ENCODE results near the gene P3H3.
"Not testable (repeated sequence)": the region's sequence is repeated elsewhere in the genome, so short reads cannot be mapped to it uniquely, and the experiment has no call there.

Gene P3H3

GRCh38 chr12:6845395-6845794 is 17.2 kb downstream of the P3H3 start:
- no peak for DNase-seq

DNA sequence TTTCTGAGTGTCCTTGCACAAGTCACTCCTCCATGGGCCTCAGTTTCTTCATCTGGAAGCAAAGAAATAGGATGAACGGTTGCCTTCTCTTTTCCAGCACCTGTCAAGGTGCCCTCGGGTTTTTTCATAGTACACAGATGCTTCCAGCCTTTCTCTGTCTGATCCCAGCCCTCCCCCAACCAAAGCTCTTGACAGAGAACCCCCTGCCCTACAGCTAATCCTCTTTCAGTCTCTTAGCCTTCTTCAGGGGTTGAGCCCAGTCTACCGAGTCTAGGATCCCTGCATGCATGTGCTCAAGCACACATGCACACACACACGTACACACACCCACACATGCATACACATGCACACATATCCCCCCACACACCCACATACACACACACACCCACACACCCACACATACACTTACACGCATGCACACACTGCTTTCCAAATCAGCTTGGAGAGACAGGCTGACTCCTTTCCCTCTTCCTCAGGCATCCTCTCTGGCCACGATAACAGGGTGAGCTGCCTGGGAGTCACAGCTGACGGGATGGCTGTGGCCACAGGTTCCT is 18.2 kb downstream of the P3H3 start:
- DNase-seq, result no peak

DNA sequence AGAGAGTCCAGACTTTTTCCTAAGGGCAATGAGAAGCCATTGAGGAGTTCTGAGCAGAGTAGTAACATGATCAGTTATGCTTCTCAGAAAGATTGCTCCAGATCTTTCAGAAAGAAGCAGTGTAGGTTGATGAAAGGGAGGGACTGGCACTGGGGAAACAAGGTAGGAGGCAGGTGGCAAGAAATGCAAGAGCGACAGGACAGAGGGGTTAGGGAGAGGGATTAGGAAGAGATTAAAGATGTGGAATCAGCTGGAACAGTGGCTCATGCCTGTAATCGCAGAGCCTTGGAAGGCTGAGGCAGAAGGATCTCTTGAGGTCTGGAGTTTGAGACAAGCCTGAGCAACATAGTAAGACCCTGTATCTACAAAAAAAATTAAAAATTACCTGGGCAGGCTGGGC is 19.5 kb downstream of the P3H3 start:
- no peak for DNase-seq

GRCh38 chr12:6849427-6849826 is 21.2 kb downstream of the P3H3 start:
- DNase-seq, result no peak

GRCh38 chr12:6849976-6850560 is 21.9 kb downstream of the P3H3 start:
- DNase-seq, result peak; percentile 13

DNA sequence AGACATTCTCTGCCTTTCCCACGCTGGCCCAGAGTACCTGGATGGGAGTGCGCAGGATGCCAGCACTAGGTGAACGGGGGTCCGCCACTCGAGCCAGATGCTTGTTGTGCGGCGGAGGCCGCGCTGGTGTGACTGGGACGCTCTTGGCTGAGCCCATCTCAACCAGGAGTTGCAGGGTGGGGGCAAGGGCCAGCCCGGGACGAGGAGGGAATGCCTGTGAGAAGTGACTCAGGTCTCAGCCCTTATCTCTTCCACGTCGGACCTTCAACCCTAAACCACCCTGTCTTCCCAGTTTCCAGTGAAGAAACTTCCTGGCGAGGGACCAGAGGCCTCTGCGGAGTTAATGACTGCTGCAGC is 22.6 kb downstream of the P3H3 start:
- DNase-seq, result no peak

DNA sequence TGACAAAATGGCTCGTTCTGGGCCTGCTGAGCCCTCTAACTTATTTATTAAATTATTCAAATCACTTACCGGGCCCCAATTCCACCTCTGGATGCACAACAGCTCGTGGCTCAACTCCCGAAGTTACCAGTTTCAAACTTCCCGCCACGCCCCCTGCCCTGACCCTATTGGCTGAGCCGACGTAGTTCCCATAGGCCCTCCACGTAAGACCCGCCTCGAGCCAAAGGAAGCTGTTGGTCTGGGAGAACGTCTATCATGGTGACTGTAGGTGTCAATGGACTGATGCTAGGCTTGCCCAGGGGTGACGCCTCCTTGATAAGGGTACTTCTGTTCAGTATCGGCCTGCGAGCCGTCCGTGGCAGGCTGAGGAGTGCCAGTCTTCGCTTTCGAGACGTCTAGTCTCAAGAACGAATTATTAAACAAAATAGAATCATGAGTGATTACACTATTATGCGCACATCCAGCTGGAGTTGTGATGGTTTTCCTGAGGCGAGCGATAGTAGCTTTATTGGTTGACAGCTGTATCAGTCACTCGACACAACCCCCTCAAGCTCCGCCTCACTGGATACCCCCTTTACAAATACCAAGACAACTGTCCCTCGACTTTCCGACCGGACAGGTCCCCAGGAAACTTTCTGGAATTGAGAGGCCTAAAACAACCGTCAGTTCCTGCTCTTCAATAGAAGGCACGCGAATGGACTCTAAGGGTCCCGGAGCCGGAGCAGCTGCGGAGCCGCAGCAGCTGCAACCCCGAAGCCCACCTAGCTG is 23.1 kb downstream of the P3H3 start, which contains the start of gene CDCA3:
TSS of gene CDCA3 (minus strand) at position 134 of the 768 bp plus-strand sequence. CDS start 334 bp downstream, outside the sequence.
- DNase-seq, result peak; percentile 96

- DNase-seq, result peak; percentile 99
These were observed 23.9 kb downstream of the P3H3 start, which contains the start of gene USP5 for GRCh38 chr12:6851921-6852650. TSS of gene USP5 (plus strand) at chr12:6852150. CDS start at chr12:6852180, 30 bp downstream.

GRCh38 chr12:6852651-6853354 is 24.6 kb downstream of the P3H3 start:
- no peak for DNase-seq

DNA sequence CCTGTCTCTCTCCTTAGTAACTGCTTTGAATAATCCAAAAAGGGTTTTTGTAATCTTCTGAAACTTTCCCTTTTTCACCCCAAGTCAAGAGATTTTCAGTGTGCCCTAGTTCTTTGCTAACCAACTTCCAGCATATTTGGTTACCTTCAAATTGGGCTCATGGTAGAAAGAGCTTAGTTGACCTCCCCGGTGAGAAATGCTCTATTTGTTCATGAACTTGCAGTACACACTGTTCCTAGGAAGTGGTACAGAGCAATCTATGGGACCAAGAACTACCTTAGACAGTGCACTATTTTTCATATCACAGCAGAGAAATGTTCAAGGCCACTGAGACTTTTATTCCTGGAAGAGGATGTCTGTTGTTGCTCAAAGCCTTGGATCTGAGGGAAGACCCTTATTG is 25.4 kb downstream of the P3H3 start:
- DNase-seq, result no peak

GRCh38 chr12:6854036-6854435 is 25.8 kb downstream of the P3H3 start:
- no peak for DNase-seq

- DNase-seq, result no peak
These were observed 27.1 kb downstream of the P3H3 start for GRCh38 chr12:6855322-6855721.

DNA sequence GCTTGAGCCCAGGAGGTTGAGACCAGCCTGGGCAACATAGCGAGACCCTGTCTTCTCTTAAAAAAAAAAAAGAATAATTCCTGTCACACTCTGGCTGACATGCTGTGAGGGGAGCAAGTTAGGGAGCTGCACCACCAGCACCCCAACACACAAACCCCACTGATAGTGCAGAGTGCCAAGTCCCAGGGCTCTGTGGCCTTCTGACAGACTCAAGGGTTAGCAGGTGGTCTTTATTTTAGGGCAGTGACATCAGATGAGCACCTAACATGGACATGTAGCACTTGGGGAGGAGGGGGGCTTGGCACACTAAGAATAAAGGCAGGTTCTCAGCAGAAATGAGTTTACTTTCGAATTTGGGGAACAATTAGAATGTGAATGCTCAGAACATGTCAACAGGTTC is 30.6 kb downstream of the P3H3 start:
- no peak for DNase-seq

- DNase-seq, result no peak
These were observed 31.9 kb downstream of the P3H3 start for GRCh38 chr12:6860116-6860515.

DNA sequence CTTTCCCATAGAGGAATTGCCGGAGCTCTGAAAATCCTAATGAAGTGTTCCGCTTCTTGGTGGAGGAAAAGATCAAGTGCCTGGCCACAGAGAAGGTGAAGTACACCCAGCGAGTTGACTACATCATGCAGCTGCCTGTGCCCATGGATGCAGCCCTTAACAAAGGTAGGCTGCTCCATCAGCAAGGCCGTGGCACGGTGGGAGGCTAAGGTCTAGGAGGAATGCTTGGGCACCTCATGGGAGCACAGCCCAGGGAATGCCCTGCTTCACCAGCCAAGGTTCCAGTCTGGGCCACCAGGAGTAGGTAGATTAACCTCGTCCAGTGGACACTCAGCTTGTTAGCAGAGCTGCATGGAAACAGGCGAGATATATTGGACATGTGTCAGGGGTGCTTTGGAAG is 32.7 kb downstream of the P3H3 start:
- DNase-seq, result no peak

GRCh38 chr12:6861391-6861790 is 33.2 kb downstream of the P3H3 start:
- no peak for DNase-seq

- no peak for DNase-seq
These were observed 34.8 kb downstream of the P3H3 start for GRCh38 chr12:6863033-6863432.

GRCh38 chr12:6863586-6864321 is 35.5 kb downstream of the P3H3 start:
- DNase-seq, result no peak

- not testable (repeated sequence) for DNase-seq
These were observed 37.1 kb downstream of the P3H3 start for GRCh38 chr12:6865307-6865706.

GRCh38 chr12:6866163-6866919 is 38.1 kb downstream of the P3H3 start:
- no peak for DNase-seq

DNA sequence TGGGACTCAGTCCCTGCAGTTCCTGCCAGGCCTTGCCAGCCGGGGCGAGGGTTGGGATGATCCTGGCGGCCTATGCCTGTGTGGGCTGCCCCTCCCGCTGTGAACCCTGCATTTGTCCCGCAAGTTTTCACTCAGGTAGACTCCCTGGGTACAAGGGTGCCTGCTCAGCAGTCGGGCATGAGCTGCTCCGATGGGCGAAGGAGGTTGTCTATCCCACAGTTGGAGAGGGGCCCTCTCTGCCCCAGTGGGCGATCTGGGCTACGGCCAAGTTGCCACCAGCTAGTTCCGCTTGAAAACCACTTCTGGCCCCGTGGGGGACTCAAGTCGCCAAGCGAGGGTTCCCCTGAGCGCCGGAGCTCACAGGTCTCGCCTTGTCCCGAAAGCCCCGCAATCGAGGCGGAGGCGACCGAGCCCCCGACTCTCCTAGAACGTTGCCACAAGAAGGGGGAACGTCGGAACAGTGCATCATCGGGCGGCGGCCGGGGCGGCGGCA is 38.8 kb downstream of the P3H3 start:
- DNase-seq, result no peak
